ENCODE results near the gene BAZ2B. TPM values are rescaled to one million over a fixed set of nuclear protein-coding genes. Genes with fewer than 3 reads are reported as not detected.
"Not testable (repeated sequence)": the region's sequence is repeated elsewhere in the genome, so short reads cannot be mapped to it uniquely, and the experiment has no call there.

Gene BAZ2B
- total RNA-seq, 1 experiment from 2014 or later = 25.1 TPM

DNA sequence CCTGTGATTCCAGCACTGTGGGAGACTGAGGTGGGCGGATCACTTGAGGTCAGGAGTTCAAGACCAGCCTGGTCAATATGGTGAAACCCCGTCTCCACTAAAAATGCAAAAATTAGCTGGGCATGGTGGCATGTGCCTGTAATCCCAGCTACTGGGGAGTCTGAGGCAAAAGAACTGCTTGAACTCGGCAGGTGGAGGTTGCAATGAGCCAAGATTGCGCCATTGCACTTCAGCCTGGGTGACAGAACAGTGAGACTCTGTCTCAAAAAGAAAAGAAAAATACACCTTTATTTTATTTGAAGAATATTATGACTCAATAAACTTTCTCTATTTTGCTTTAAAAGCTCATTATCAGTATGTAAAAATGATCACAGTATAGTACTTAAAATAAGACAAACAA is 81.1 kb downstream of the BAZ2B start:
- DNase-seq (ENCODE audit: low read depth) = not testable (repeated sequence)

DNA sequence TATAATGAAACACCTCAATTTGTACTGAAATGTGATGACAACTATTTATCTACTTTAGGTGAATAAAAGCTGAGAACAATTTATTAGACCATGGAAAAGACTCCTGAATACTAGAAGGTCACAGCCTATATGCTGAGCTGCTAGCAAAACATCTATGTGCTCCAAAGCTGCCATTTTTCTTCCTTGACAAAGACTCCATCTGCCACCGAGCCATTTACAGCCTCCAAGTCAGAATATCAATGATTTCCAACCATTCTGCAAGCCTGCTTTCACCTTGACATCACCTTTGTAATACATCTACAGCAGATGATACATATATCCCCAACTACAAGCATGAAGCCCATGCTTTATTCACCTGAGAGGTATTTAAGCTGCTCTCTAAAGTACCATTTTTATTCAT is 84.9 kb downstream of the BAZ2B start:
- DNase-seq (ENCODE audit: low read depth) = no peak

GRCh38 chr2:159526433-159526832 is 89.9 kb downstream of the BAZ2B start:
- no peak for DNase-seq (ENCODE audit: low read depth)

- DNase-seq (ENCODE audit: low read depth) = no peak
These were observed 91.3 kb downstream of the BAZ2B start for GRCh38 chr2:159525012-159525411.

DNA sequence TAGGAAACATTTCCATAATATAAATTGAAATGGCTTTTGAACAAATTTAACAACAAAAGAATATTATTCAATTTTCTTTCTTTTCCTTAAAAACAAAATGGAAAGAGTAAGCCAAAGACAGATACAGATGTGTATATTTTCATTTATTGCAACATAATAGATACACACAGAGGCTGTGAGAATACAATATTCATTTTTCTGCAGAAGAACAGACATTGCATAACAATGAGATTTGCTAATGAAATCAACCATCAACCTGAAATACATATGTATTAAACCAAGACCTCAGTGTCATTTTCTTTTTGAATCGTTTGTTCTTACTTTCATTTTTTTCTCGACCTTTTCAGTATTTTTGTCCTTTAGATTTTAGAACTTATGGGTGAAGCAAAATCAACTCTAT is 95.1 kb downstream of the BAZ2B start:
- no peak for DNase-seq (ENCODE audit: low read depth)

- DNase-seq (ENCODE audit: low read depth) = no peak
These were observed 97.9 kb downstream of the BAZ2B start for GRCh38 chr2:159518321-159519005.

DNA sequence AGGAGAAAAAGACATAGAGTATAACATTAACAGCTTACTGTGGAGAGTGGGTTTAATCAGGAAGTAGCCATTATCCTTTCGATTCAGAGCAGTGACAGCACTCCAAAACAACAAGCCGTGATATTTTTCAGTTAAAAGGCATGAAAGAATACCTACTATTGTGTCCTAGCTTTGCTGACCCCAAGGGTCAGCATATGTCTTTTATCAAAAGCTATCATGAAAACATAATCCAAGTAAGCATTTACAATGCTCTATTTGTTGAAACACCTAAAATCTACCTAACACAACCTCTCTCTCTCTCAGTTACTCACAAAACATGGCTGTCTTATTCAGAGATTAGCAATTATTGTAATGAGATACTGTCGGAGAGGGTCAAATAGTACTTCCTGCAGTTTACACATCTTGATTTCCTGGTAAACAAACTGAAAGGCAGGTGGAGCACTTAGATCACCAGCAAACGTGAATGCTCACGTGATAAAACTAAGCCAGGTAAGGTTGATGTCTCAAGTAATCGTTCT is 100.0 kb downstream of the BAZ2B start:
- peak; percentile 42 for DNase-seq (ENCODE audit: low read depth)

- DNase-seq (ENCODE audit: low read depth) = peak; percentile 4
These were observed 100.9 kb downstream of the BAZ2B start for GRCh38 chr2:159515441-159515840.

DNA sequence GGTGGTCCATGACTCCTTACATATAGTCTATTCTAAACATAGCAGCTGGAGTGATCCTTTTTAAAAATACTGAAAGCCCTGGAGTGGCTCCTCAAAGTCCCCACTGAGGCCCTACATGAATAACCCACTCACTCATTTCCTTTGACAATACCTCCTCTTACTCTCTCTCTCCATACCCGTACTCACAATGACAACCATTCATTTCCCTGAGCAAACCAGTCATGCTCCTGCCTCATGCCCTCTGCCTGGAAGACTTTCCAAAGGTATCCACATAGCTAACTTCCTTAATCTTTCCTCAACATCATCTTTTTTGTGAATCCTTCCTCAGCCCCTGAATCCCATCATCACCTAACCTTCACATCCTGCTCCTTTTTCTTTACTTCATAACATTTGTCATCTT is 102.6 kb downstream of the BAZ2B start:
- no peak for DNase-seq (ENCODE audit: low read depth)

DNA sequence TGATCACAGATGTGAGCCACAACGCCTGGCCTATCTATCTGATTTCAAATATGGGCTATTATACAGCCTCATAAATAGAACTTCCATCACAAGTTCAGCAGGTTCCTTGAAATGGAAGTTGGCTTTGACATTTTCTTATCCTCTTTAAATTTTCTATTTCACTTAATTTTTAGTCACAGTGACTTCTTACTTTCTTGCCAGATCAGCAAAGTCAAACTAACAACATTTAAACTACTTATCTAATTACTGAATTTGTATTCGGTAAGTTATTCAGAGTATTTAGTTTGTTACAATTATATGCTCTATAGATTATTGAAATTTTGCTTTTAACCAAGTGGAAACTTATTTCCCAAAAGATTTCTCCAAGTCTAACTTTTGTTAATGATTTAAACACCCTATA is 108.2 kb downstream of the BAZ2B start:
- no peak for DNase-seq (ENCODE audit: low read depth)

DNA sequence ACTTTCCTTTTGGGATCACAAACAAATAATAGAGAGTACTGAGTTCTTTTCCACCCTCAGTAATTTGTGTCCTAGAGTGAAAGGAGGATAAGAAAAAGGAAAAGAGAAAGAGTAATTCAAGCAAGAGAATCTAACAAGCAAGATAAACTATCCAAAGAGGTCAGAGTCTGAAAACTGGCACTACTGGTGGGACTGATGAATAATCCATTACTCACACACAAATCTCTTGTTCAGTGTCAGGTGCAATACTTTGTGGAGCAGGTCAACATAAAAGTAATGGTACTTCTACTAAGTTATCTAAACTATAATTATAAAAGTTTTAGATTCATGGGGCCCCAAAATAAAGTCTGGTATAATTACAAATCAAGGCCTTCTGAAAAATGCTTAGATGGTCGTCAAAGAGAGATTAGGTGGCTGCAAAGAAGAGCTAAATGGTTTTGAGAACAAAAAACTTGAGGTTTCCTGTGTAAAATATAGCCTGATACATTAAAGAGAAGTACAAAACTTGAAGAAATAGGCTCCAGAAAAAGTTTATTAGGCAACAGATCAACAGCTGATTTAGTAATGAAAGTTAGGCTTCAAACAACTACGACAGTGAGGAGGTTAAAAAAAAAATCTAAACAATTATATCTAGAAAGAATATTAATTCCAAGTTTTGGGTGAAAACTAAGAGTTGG is 109.4 kb downstream of the BAZ2B start:
- DNase-seq (ENCODE audit: low read depth) = peak; percentile 17

DNA sequence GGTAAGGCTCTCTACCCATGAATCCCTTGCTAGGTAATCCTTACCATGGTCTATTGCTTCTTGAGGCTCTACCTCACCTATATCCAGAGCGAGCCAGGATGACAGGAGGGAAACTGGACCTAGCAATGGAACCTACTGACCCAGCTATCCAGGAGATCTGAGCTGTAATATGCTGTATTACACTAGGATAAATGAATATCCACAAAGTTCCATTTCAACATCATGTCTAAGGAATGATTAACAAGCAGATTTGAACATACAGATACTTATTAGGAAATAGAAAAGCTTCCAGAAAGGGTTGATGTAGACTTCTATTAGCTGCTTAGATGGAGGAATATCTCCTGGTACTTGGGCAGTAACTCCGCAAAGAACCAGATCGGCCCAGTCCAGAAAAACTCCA is 110.1 kb downstream of the BAZ2B start:
- no peak for DNase-seq (ENCODE audit: low read depth)

DNA sequence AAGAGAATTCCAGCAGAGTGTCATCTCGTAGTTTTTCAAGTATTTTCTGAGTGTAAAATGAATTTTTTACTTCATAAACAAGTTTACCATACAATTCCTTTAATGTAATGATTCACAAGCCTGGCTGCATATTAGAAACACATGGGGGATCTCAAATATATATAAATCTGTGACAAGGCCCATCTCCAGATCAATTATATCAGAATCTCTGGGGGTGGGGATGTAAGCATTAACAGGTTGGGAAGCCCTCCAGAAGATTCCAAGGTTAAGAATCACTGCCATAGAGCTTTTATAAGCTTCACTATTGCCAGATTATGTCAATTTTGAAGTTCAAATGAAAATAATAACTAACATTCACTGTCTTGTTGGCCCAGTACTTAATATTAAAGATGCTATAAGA is 111.2 kb downstream of the BAZ2B start:
- no peak for DNase-seq (ENCODE audit: low read depth)

DNA sequence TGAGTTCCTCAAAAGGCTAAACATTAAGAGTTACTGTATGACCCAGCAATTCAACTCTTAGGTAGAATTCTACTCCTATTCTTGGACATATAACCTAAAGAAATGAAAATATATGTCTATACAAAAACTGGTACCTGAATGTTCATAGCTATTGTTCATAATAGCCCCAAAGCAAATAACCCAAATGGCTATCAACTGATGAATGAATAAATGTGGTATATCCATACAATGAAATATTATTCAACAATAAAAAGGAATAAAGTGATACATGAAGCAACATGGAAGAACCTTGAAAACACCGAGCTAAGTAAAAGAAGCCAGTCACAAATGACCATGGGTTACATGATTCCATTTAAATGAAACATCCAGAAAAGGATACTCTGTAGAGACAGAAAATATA is 114.6 kb downstream of the BAZ2B start:
- DNase-seq (ENCODE audit: low read depth) = no peak

- peak; percentile 9 for DNase-seq (ENCODE audit: low read depth)
These were observed 118.5 kb downstream of the BAZ2B start for GRCh38 chr2:159497847-159498246.

DNA sequence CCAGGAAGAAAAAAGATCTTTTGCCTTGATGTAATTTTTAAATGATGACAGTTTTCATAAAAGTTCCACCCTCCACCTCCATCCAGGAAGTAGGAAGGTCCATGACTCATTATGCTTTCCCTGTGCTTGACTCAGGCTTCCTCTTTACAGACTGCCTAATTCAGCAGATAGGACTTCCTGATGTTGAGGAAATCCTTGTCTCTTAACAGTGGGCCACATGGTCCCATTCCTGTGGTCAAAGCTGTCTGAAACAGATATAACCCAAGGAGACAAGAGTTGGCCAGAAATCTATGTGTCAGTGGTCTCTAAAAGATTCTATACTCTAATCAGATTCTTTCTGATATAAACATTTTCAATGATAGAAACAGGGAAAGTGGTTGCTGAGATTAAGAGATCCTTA is 119.1 kb downstream of the BAZ2B start:
- DNase-seq (ENCODE audit: low read depth) = peak; percentile 91

- no peak for DNase-seq (ENCODE audit: low read depth)
These were observed 126.9 kb downstream of the BAZ2B start for GRCh38 chr2:159489476-159489875.

GRCh38 chr2:159484532-159484931 is 131.8 kb downstream of the BAZ2B start:
- no peak for DNase-seq (ENCODE audit: low read depth)

DNA sequence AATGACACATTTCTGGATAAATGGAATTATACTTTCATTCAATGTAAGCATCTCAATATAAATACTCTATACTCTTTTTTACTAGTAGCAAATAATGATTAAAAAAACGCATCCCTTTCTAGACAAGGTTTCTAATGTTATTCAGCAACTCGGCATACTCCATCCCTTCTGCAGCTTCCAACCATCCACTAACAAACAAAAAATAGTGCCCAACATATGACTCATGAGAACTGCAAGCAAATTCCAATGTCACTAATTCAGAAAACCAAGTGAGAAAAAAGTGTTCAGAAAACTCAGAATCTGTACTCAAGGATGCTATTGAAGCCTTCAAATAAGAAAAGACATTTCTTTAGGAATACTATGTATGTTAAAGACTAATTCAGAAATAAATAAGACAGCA is 140.0 kb downstream of the BAZ2B start:
- DNase-seq (ENCODE audit: low read depth) = no peak

GRCh38 chr2:159475793-159476192 is 140.6 kb downstream of the BAZ2B start:
- DNase-seq (ENCODE audit: low read depth) = no peak

DNA sequence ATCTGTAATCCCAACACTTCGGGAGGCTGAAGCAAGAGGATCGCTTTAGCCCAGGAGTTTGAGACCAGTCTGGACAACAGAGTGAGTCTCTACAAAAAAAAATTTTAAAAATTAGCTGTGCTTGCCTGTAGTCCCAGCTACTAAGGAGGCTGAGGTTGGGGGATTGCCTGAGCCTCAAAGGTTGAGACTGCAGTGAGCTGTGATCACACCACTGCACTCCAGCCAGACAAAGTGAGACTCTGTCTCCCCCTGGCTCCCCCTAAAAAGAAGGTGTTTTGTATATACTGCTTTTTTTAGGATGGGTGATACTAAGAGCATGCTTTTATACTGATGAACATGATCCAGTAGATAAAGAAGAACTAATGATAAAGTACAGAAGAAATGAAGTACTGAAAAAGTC is 145.0 kb downstream of the BAZ2B start:
- no peak for DNase-seq (ENCODE audit: low read depth)

DNA sequence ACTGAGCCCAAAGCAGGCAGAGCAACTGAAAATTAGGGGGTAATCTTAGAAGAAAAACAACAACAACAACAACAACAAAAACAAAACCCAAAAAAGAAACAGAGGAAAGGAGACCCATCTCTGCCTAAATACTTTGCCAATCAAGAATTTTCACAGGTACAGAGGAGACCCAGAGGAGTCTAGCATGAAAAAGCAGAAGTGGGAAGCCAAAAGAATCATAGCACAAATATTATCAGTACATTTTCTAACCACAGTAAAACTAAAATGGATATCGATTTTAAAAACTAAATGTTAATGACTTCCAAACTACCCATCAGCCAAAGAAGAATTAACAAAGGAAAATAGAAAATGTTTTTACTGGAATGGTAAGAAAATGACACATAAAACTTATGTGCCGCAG is 148.1 kb downstream of the BAZ2B start:
- DNase-seq (ENCODE audit: low read depth) = no peak

DNA sequence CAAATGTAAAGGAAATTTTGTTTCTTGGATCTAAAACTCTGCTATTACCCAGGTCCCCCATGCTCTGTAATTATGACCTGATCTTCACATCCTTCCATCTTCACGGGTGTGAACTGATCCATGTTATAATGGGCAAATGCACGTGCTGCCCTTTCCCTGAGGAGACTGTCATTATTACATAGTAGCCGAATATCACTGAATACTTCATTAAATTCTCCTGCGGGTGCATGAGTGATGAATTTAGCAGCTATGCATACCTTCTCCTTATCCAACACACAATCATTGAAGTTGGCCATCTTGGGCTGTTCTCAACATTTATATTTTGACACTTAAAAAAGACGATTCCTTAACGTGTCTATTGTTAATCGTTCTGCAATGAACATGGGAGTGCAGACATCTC is 153.4 kb downstream of the BAZ2B start:
- no peak for DNase-seq (ENCODE audit: low read depth)

Measured in RPMI7951 (cell line).